Fibroblast of mammary gland (primary cell): ENCODE data around the gene EFNA4.

ENCODE experiments used
- DNase-seq: peaks from one replicate; pipeline ENCODE4 v3.0.0-alpha.2; 2010; ENCODE audit warnings: low read depth
- H3K4me3 ChIP-seq: 2 replicates; pipeline ENCODE4 v1.5.1; 2011; ENCODE audit warnings: low read depth, mild to moderate bottlenecking, low read length, moderate library complexity; ENCODE audit not compliant: control insufficient read depth
- CTCF ChIP-seq: conservative IDR thresholded peaks from 2 replicates; pipeline ENCODE4 v1.5.1; 2011; ENCODE audit warnings: low read depth, low read length, inconsistent platforms; ENCODE audit not compliant: control insufficient read depth, insufficient read depth

Gene EFNA4

GRCh38 chr1:155063550-155064110 lies at the start of gene EFNA4:
TSS of gene EFNA4 (plus strand) at chr1:155063740. CDS start at chr1:155063824, 84 bp downstream.
- H3K4me3 ChIP-seq, result peak within 1 kb of the TSS; percentile 86
- DNase-seq, result peak; percentile 72
- TF ChIP-seq CTCF, result no peak

GRCh38 chr1:155014709-155015508 lies 48.6 kb upstream of the EFNA4 start:
- TF ChIP-seq CTCF, result no peak
- H3K4me3 ChIP-seq, result no peak overlapping the region
- DNase-seq, result no peak

DNA sequence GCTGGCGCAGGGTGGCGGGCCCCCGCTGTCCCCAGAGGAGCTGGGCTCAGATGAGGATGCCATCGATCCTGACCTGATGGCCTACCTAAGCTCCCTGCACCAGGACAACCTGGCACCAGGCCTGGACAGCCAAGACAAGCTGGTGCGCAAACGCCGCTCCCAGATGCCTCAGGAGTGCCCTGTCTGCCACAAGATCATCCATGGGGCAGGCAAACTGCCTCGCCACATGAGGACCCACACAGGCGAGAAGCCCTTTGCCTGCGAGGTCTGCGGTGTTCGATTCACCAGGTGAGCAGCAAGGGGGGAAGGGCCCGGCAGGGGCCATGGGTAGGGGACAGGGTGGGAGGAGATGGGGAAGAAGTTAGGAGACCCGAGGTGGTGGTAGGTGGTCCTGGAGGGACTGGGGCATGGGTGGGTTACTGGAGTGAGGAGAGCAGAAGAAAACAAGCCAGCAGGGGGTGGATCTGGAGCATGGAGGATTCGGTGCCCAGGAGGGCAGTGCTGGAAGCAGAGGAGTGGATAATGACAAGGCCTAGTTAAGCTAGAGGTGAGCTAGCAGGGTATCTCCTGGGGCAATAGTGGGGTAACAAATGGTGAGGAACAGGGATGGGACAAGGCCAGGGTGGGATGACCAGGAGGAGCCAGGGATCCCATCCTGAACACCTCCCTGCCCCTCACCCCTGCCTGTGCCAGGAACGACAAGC lies 47.9 kb upstream of the EFNA4 start:
- TF ChIP-seq CTCF, result no peak
- DNase-seq, result no peak
- no peak overlapping the region for H3K4me3 ChIP-seq

DNA sequence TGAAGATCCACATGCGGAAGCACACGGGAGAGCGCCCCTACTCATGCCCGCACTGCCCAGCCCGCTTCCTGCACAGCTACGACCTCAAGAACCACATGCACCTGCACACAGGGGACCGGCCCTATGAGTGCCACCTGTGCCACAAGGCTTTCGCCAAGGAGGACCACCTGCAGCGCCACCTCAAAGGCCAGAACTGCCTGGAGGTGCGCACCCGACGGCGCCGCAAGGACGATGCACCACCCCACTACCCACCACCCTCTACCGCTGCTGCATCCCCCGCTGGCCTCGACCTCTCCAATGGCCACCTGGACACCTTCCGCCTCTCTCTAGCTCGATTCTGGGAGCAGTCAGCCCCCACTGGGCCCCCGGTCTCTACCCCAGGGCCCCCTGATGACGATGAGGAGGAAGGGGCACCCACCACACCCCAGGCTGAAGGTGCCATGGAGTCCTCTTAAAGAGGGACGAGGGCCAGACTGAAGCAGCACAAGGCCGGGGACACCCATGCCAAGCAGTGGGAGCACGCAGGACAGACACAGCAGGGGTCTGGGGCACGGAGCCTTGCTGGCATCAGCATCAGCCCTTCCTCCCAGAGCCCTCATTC lies 47.2 kb upstream of the EFNA4 start:
- DNase-seq, result no peak
- no peak overlapping the region for H3K4me3 ChIP-seq
- no peak for TF ChIP-seq CTCF

- H3K4me3 ChIP-seq, result peak overlapping the region; percentile 14
- DNase-seq, result peak; percentile 94
- peak; percentile 75 for TF ChIP-seq CTCF
These were observed 46.2 kb upstream of the EFNA4 start for GRCh38 chr1:155017041-155017945.

DNA sequence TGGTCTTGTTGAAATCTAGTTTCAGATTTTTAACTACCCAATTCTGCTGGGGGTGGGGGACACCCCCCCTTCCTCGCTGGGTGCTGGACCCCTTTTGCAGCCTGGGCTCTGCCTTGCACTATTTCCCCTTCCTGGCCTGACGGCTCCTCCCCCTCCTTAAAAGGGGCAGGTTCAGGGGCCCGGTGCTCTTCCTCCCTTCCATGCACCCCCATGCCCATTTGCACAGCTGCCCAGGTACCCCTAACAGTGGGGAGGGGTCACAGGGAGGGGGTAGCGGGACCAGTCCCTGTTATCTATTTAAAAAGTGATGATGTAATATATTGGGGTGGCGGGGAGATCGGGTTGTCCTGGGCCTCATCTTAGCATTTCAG lies 45.6 kb upstream of the EFNA4 start:
- DNase-seq, result no peak
- peak overlapping the region; percentile 14 for H3K4me3 ChIP-seq
- no peak for TF ChIP-seq CTCF
